H1 (cell line): ENCODE measurements around the gene ASL. TPM values are rescaled to one million over a fixed set of nuclear protein-coding genes. Genes with fewer than 3 reads are reported as not detected.

Experiments
- CTCF ChIA-PET: fragments of 300-600 bp; sonication (Branson Sonifier 250); formaldehyde crosslinking; loops from one replicate; lab custom pipeline; 2021; ENCODE audit not compliant: partially characterized antibody; lab: Charles Lee
- POLR2A ChIA-PET: fragments of 300-600 bp; sonication (Branson Sonifier 250); formaldehyde crosslinking; loops from one replicate; lab custom pipeline; 2021; ENCODE audit warnings: inconsistent platforms; ENCODE audit not compliant: partially characterized antibody; lab: Charles Lee
- DNase-seq, 2 experiments: peaks; one replicate each; pipeline versions ENCODE4 v3.0.0 to v3.0.0-alpha.2; 2010 to 2022; ENCODE audit warnings: low spot score in 2 of 2, low read depth in 1 of 2, mixed read lengths in 1 of 2
- FAIRE-seq: peaks from 2 replicates; lab custom pipeline; 2011; peaks lifted over from hg19 to GRCh38; lab: Jason Lieb, UNC
- H2AFZ ChIP-seq: 2 replicates; pipeline ENCODE4 v1.8.1; 2012; ENCODE audit warnings: low read length, inconsistent platforms
- H2AK5ac ChIP-seq: 2 replicates; pipeline ENCODE4 v1.6.1; 2013; ENCODE audit warnings: low read depth, low read length
- H2BK120ac ChIP-seq: replicated peaks from 2 replicates; pipeline ENCODE3; 2013; ENCODE audit warnings: low read depth, low read length, inconsistent platforms
- H2BK12ac ChIP-seq: 2 replicates; pipeline ENCODE4 v1.6.1; 2013; ENCODE audit warnings: low read depth, low read length
- H2BK15ac ChIP-seq: 2 replicates; pipeline ENCODE4 v1.6.1; 2013; ENCODE audit warnings: low read length
- H2BK20ac ChIP-seq: 2 replicates; pipeline ENCODE4 v1.6.1; 2013; ENCODE audit warnings: low read length
- H2BK5ac ChIP-seq: 2 replicates; pipeline ENCODE4 v1.6.1; 2013; ENCODE audit warnings: low read depth, low read length
- H3K14ac ChIP-seq: 2 replicates; pipeline ENCODE4 v1.6.1; 2013; ENCODE audit warnings: inconsistent platforms; ENCODE audit not compliant: insufficient read length
- H3K18ac ChIP-seq: 2 replicates; pipeline ENCODE4 v1.6.1; 2013; ENCODE audit warnings: low read length; ENCODE audit errors: extremely low read depth
- H3K23ac ChIP-seq: 2 replicates; pipeline ENCODE4 v1.6.1; 2013; ENCODE audit warnings: inconsistent platforms; ENCODE audit not compliant: insufficient read length
- H3K23me2 ChIP-seq: 2 replicates; pipeline ENCODE4 v1.6.1; 2013; ENCODE audit warnings: low read depth, low read length
- H3K27ac ChIP-seq: 2 replicates; pipeline ENCODE4 v1.6.1; 2011; ENCODE audit warnings: low read depth, low read length, inconsistent platforms
- H3K27me3 ChIP-seq, 4 experiments: replicated peaks in 1 of 4; 1 replicate in 1 of 4; 2 replicates in 3 of 4; pipeline versions ENCODE4 v1.6.1 to v1.8.1; 2011 to 2013; ENCODE audit warnings: low read length in 3 of 4, mild to moderate bottlenecking in 3 of 4, inconsistent platforms in 2 of 4, mixed read lengths in 2 of 4, moderate library complexity in 1 of 4; ENCODE audit not compliant: control insufficient read depth in 3 of 4, insufficient read depth in 3 of 4; ENCODE audit errors: extremely low read depth in 1 of 4
- H3K36me3 ChIP-seq, 4 experiments: 2 replicates each; pipeline versions ENCODE4 v1.6.1 to v1.8.1; 2011 to 2013; ENCODE audit warnings: mild to moderate bottlenecking in 4 of 4, low read length in 3 of 4, moderate library complexity in 2 of 4, control low read depth in 1 of 4, inconsistent platforms in 1 of 4; ENCODE audit not compliant: insufficient read depth in 4 of 4, control insufficient read depth in 2 of 4
- H3K4ac ChIP-seq: replicated peaks from 2 replicates; pipeline ENCODE3; 2013; ENCODE audit warnings: low read length, low read depth, mixed read lengths, inconsistent platforms; ENCODE audit not compliant: insufficient read length
- H3K4me1 ChIP-seq, 4 experiments: replicated peaks in 1 of 4; 1 replicate in 1 of 4; 2 replicates in 3 of 4; pipeline versions ENCODE4 v1.6.1 to v1.8.1; 2011 to 2013; ENCODE audit warnings: low read length in 3 of 4, inconsistent platforms in 2 of 4, mixed read lengths in 1 of 4; ENCODE audit not compliant: insufficient read depth in 4 of 4, control insufficient read depth in 3 of 4
- H3K4me2 ChIP-seq, 2 experiments: 2 replicates each; pipeline versions ENCODE4 v1.6.1 to v1.8.1; 2011 to 2013; ENCODE audit warnings: low read depth in 2 of 2, low read length in 2 of 2, control low read depth in 1 of 2, inconsistent platforms in 1 of 2, mild to moderate bottlenecking in 1 of 2; ENCODE audit not compliant: insufficient read depth in 1 of 2
- H3K4me3 ChIP-seq, 4 experiments: fragments of 200-600, 300-600 bp in 1 of 4; sonication (generic), shearing (Covaris generic), sonication (Bioruptor Twin) in 1 of 4; 2 replicates each; pipeline versions ENCODE4 v1.5.1 to v1.8.1; 2011 to 2016; ENCODE audit warnings: low read length in 4 of 4, low read depth in 3 of 4, control low read depth in 2 of 4, inconsistent platforms in 2 of 4, mild to moderate bottlenecking in 2 of 4, mixed read lengths in 1 of 4, moderate library complexity in 1 of 4; ENCODE audit not compliant: insufficient read depth in 2 of 4; ENCODE audit errors: extremely low read depth in 1 of 4
- H3K56ac ChIP-seq: replicated peaks from 2 replicates; pipeline ENCODE3; 2013; ENCODE audit warnings: low read depth, mild to moderate bottlenecking, mixed read lengths, low read length, inconsistent platforms; ENCODE audit not compliant: insufficient read length
- H3K79me1 ChIP-seq: 2 replicates; pipeline ENCODE4 v1.6.1; 2013; ENCODE audit warnings: low read depth, low read length, control low read depth
- H3K79me2 ChIP-seq, 2 experiments: 2 replicates each; pipeline versions ENCODE4 v1.6.1 to v1.8.1; 2012 to 2013; ENCODE audit warnings: low read length in 2 of 2, mild to moderate bottlenecking in 2 of 2, inconsistent platforms in 1 of 2; ENCODE audit not compliant: insufficient read depth in 2 of 2, control insufficient read depth in 1 of 2
- H3K9ac ChIP-seq, 4 experiments: replicated peaks in 1 of 4; 1 replicate in 1 of 4; 2 replicates in 3 of 4; pipeline versions ENCODE4 v1.6.1 to v1.8.1; 2011 to 2013; ENCODE audit warnings: low read depth in 3 of 4, low read length in 3 of 4, control low read depth in 2 of 4, mild to moderate bottlenecking in 2 of 4, moderate library complexity in 2 of 4, inconsistent platforms in 1 of 4; ENCODE audit errors: extremely low read depth in 1 of 4
- H3K9me3 ChIP-seq, 2 experiments: 2 replicates each; pipeline versions ENCODE4 v1.6.1 to v1.8.1; 2012 to 2013; ENCODE audit warnings: mild to moderate bottlenecking in 2 of 2, moderate library complexity in 2 of 2, control low read depth in 1 of 2, inconsistent platforms in 1 of 2, low read depth in 1 of 2, low read length in 1 of 2, mixed read lengths in 1 of 2; ENCODE audit not compliant: insufficient read depth in 2 of 2
- H4K20me1 ChIP-seq, 2 experiments: replicated peaks in 1 of 2; 2 replicates each; pipeline versions ENCODE3 to v1.8.1; 2011 to 2013; ENCODE audit warnings: inconsistent platforms in 2 of 2, low read length in 2 of 2, mild to moderate bottlenecking in 1 of 2; ENCODE audit not compliant: insufficient read depth in 2 of 2, control insufficient read depth in 1 of 2
- H4K5ac ChIP-seq: 2 replicates; pipeline ENCODE4 v1.6.1; 2013; ENCODE audit warnings: low read length, low read depth, mixed read lengths, inconsistent platforms; ENCODE audit not compliant: insufficient read length
- H4K8ac ChIP-seq: 2 replicates; pipeline ENCODE4 v1.8.0; 2013; ENCODE audit warnings: mild to moderate bottlenecking, moderate library complexity, low read length, inconsistent platforms; ENCODE audit not compliant: insufficient read depth; ENCODE audit errors: extremely low read depth
- H4K91ac ChIP-seq: replicated peaks from 2 replicates; pipeline ENCODE3; 2013; ENCODE audit warnings: low read length, mixed read lengths, inconsistent platforms; ENCODE audit not compliant: insufficient read length
- CHD1 ChIP-seq: IDR thresholded peaks from 2 replicates; pipeline ENCODE4 v1.6.1; 2012; ENCODE audit warnings: low read depth, low read length, improper control_type of control experiment
- CHD2 ChIP-seq: IDR thresholded peaks from 2 replicates; pipeline ENCODE4 v1.6.1; 2012; ENCODE audit warnings: low read length, improper control_type of control experiment
- JUND ChIP-seq: IDR thresholded peaks from 2 replicates; pipeline ENCODE4 v1.6.1; 2011; ENCODE audit warnings: mild to moderate bottlenecking, improper control_type of control experiment, low read length
- KDM1A ChIP-seq: fragments of 200-600, 300-600 bp; sonication (generic); IDR thresholded peaks from 2 replicates; pipeline ENCODE4 v1.7.1; 2016; ENCODE audit warnings: mild to moderate bottlenecking, low read length, borderline replicate concordance
- KDM4A ChIP-seq: IDR thresholded peaks from one replicate; pipeline ENCODE4 v1.7.1; 2012; ENCODE audit warnings: low read depth, mild to moderate bottlenecking, moderate library complexity, low read length, inconsistent platforms; ENCODE audit not compliant: severe bottlenecking
- POLR2A ChIP-seq, 2 experiments: IDR thresholded peaks; 1 replicate in 1 of 2; 2 replicates in 1 of 2; pipeline ENCODE4 v1.6.1; 2011; ENCODE audit warnings: low read depth in 2 of 2, low read length in 2 of 2, mild to moderate bottlenecking in 2 of 2; ENCODE audit errors: control extremely low read depth in 1 of 2
- RBBP5 ChIP-seq: IDR thresholded peaks from 2 replicates; pipeline ENCODE4 v1.7.1; 2012; ENCODE audit warnings: low read depth, mild to moderate bottlenecking, inconsistent platforms, low read length, moderate library complexity, borderline replicate concordance
- RFX5 ChIP-seq: IDR thresholded peaks from 2 replicates; pipeline ENCODE4 v1.6.1; 2011; ENCODE audit warnings: low read depth, low read length, improper control_type of control experiment, borderline replicate concordance
- RXRA ChIP-seq: IDR thresholded peaks from 2 replicates; pipeline ENCODE4 v1.6.1; 2011; ENCODE audit warnings: low read depth, mild to moderate bottlenecking, low read length, moderate library complexity; ENCODE audit not compliant: insufficient read depth
- SIRT6 ChIP-seq: IDR thresholded peaks from one replicate; pipeline ENCODE4 v1.7.1; 2012; ENCODE audit warnings: low read length, inconsistent platforms
- SP1 ChIP-seq: IDR thresholded peaks from 2 replicates; pipeline ENCODE4 v1.6.1; 2011; ENCODE audit warnings: low read depth, low read length
- WGBS, 2 experiments: shearing (Covaris generic) in 1 of 2; methylation state at CpG; one replicate each; pipeline versions ENCODE4 v1.1.6 to v1.1.7; 2013 to 2015; ENCODE audit warnings: low lambda C conversion rate in 2 of 2, mixed read lengths in 2 of 2, inconsistent platforms in 1 of 2, low coverage in 1 of 2, missing lambda C conversion rate in 1 of 2; ENCODE audit not compliant: insufficient replicate concordance in 2 of 2, insufficient coverage in 1 of 2, insufficient read length in 1 of 2; ENCODE audit errors: extremely low coverage in 1 of 2, missing lambda C conversion rate in 1 of 2; 5-methylcytosine and 5-hydroxymethylcytosine counted together
- polyA plus RNA-seq, 7 experiments: library from polyadenylated mRNA; depleted of rRNA in 3 of 7; stranded (reverse) in 5 of 7; unstranded in 2 of 7; fragments of >200 nt in 5 of 7; fragments of 200-250 nt in 2 of 7; gene quantifications; 1 replicate in 5 of 7; 2 replicates in 1 of 7; 4 replicates in 1 of 7; pipeline versions ENCODE4 v1.2.1 to v1.2.3, GENCODE V29; 2011 to 2013; ENCODE audit warnings: missing spikeins in 2 of 7, mixed read lengths in 2 of 7
- total RNA-seq: library from RNA; stranded (reverse); fragmentation: NEBNext Ultra II Directional; extraction: Animal tissue kit (Norgen Biotek cat#: 25700); gene quantifications from 2 replicates; pipeline ENCODE4 v1.2.1, GENCODE V29; 2021
- TF ChIP-seq, protein P1 (sequence below): IDR thresholded peaks from 2 replicates; pipeline ENCODE4 v1.6.1; 2012; ENCODE audit warnings: inconsistent platforms
- TF ChIP-seq, protein P2 (sequence below): IDR thresholded peaks from 2 replicates; pipeline ENCODE4 v1.6.1; 2012; ENCODE audit warnings: low read length, inconsistent platforms

ASL gene
- total and polyA plus RNA-seq, 2 of the 8 experiments (the other 6 are each of a cell fraction or from before 2014, with no cell fraction given) = 23.3 to 35.3 TPM

DNA sequence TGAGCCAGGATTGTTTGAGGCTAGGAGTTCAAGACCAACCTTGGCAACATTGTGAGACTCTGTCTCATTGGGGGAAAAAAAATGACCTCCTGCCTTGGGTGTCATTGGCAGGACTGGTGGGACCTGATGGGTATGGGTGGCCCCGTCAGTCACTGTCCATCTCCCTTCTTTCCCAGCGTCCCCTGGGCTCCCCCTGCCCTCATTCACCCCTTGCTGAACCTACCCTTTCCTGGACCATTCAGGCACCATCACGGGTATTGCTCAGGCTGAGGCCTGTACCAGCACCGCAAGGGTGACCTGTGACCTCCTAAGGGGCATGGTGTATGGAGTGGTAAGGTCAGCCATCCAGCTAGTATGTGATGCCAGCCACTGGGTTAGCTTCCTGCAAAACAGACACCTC lies 19.4 kb downstream of the ASL start:
- H3K9me3 ChIP-seq = no peaks in the 10 kb centered on the region
- H4K20me1 ChIP-seq = no peaks in the 10 kb centered on the region
- H4K91ac ChIP-seq = no peak overlapping the region
- H3K14ac ChIP-seq = no peak overlapping the region
- no peaks in the 10 kb centered on the region for H3K79me2 ChIP-seq
- no peaks in the 10 kb centered on the region for H3K36me3 ChIP-seq
- H2BK15ac ChIP-seq = no peak overlapping the region
- H3K79me1 ChIP-seq = no peaks in the 10 kb centered on the region
- H3K56ac ChIP-seq = no peak overlapping the region
- no peak overlapping the region for H3K9ac ChIP-seq
- H3K4me1 ChIP-seq = peaks cover 0 to 3% (median 0%) of the 10 kb centered on the region in 4 experiments; a peak in 1 of 7 replicates
- no peak overlapping the region for H3K27ac ChIP-seq
- 85% methylated on average over 4 of the region's 4 CpGs; no CpG with 5 or more reads in 1 of the 2 experiments for WGBS, 2 experiments
- peaks cover 7% of the 10 kb centered on the region for H3K23me2 ChIP-seq
- H2AK5ac ChIP-seq = no peak overlapping the region
- no peak overlapping the region for H3K4me2 ChIP-seq
- no peaks in the 10 kb centered on the region for H3K27me3 ChIP-seq
- no peak overlapping the region for H2BK120ac ChIP-seq
- H2BK5ac ChIP-seq = no peak overlapping the region
- POLR2A ChIA-PET = interaction anchor here (0.8 to 2.0 kb wide), 6 partner anchors 9 to 133 kb away, joined by 3 to 6 read pairs (median 4); partner anchors contain the start of genes ASL and CRCP
- H2BK12ac ChIP-seq = no peak overlapping the region
- H4K5ac ChIP-seq = no peak overlapping the region
- no peak overlapping the region for H2AFZ ChIP-seq
- DNase-seq = no peak
- no peak overlapping the region; the same call in 1 of the 2 replicates for H4K8ac ChIP-seq
- H3K18ac ChIP-seq = no peak overlapping the region
- no peak for FAIRE-seq
- H3K4ac ChIP-seq = no peak overlapping the region
- H3K4me3 ChIP-seq = no peak overlapping the region
- H3K23ac ChIP-seq = no peak overlapping the region
- CTCF ChIA-PET = no interaction called here
- no peak overlapping the region for H2BK20ac ChIP-seq
- TF ChIP-seq RFX5 (no peak), KDM4A (no peak), SP1 (no peak), RBBP5 (no peak), CHD2 (no peak), POLR2A (IDR thresholded peaks at IDR 0.05; ENCODE audit: control extremely low read depth in 1 of 2, low read depth in 2 of 2, low read length in 2 of 2) (no peak), SIRT6 (no peak), JUND (no peak), RXRA (no peak), KDM1A (no peak), CHD1 (no peak)
- TF ChIP-seq, protein P1, sequence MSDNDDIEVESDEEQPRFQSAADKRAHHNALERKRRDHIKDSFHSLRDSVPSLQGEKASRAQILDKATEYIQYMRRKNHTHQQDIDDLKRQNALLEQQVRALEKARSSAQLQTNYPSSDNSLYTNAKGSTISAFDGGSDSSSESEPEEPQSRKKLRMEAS = no peak
- TF ChIP-seq, protein P2, sequence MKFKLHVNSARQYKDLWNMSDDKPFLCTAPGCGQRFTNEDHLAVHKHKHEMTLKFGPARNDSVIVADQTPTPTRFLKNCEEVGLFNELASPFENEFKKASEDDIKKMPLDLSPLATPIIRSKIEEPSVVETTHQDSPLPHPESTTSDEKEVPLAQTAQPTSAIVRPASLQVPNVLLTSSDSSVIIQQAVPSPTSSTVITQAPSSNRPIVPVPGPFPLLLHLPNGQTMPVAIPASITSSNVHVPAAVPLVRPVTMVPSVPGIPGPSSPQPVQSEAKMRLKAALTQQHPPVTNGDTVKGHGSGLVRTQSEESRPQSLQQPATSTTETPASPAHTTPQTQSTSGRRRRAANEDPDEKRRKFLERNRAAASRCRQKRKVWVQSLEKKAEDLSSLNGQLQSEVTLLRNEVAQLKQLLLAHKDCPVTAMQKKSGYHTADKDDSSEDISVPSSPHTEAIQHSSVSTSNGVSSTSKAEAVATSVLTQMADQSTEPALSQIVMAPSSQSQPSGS = no peak
